ENCODE measurements around the gene AGAP9.
"Not testable (repeated sequence)": the region's sequence is repeated elsewhere in the genome, so short reads cannot be mapped to it uniquely, and the experiment has no call there.

AGAP9 gene

GRCh38 chr10:47484786-47485185 is 38.7 kb downstream of the AGAP9 start:
- not testable (repeated sequence) for H3K36me3 ChIP-seq (ENCODE audit: control insufficient read depth, insufficient read depth, low read length, severe bottlenecking); H3K27me3 ChIP-seq (replicated peaks; ENCODE audit: control insufficient read depth, insufficient read depth, low read length); DNase-seq (ENCODE audit: low read depth); H3K9ac ChIP-seq (ENCODE audit: low read length); H3K9me3 ChIP-seq (ENCODE audit: control insufficient read depth, low read length); H3K4me1 ChIP-seq (ENCODE audit: control insufficient read depth, insufficient read depth, low read length); H3K4me3 ChIP-seq (ENCODE audit: low read length)

GRCh38 chr10:47483923-47484322 is 39.5 kb downstream of the AGAP9 start, which contains the start of gene ANXA8:
Gene ANXA8, minus strand, starts transcription at chr10:47484115. Its CDS starts 182 bp downstream, at chr10:47483933.
- not testable (repeated sequence) for DNase-seq (ENCODE audit: low read depth)

GRCh38 chr10:47482367-47482766 is 41.1 kb downstream of the AGAP9 start:
- not testable (repeated sequence) for H3K9me3 ChIP-seq (ENCODE audit: control insufficient read depth, low read length); H3K4me3 ChIP-seq (ENCODE audit: low read length); H3K27me3 ChIP-seq (replicated peaks; ENCODE audit: control insufficient read depth, insufficient read depth, low read length); H3K4me1 ChIP-seq (ENCODE audit: control insufficient read depth, insufficient read depth, low read length); DNase-seq (ENCODE audit: low read depth); H3K36me3 ChIP-seq (ENCODE audit: control insufficient read depth, insufficient read depth, low read length, severe bottlenecking); H3K9ac ChIP-seq (ENCODE audit: low read length)

More at GRCh38 chr10:47483923-47484322, 39.5 kb downstream of the AGAP9 start, which contains the start of gene ANXA8:
- H3K4me1 ChIP-seq (ENCODE audit: control insufficient read depth, insufficient read depth, low read length); H3K9me3 ChIP-seq (ENCODE audit: control insufficient read depth, low read length); H3K9ac ChIP-seq (ENCODE audit: low read length); H3K4me3 ChIP-seq (ENCODE audit: low read length); H3K36me3 ChIP-seq (ENCODE audit: control insufficient read depth, insufficient read depth, low read length, severe bottlenecking); H3K27me3 ChIP-seq (replicated peaks; ENCODE audit: control insufficient read depth, insufficient read depth, low read length): not testable (repeated sequence)

GRCh38 chr10:47481768-47482181 is 41.7 kb downstream of the AGAP9 start:
- not testable (repeated sequence) for H3K4me3 ChIP-seq (ENCODE audit: low read length); DNase-seq (ENCODE audit: low read depth)

GRCh38 chr10:47481182-47481766 is 42.2 kb downstream of the AGAP9 start:
- H3K9me3 ChIP-seq (ENCODE audit: control insufficient read depth, low read length) = not testable (repeated sequence)
- DNase-seq (ENCODE audit: low read depth) = peak; percentile 5

More at GRCh38 chr10:47481768-47482181, 41.7 kb downstream of the AGAP9 start:
- not testable (repeated sequence) for H3K4me1 ChIP-seq (ENCODE audit: control insufficient read depth, insufficient read depth, low read length); H3K9ac ChIP-seq (ENCODE audit: low read length); H3K36me3 ChIP-seq (ENCODE audit: control insufficient read depth, insufficient read depth, low read length, severe bottlenecking); H3K27me3 ChIP-seq (replicated peaks; ENCODE audit: control insufficient read depth, insufficient read depth, low read length); H3K9me3 ChIP-seq (ENCODE audit: control insufficient read depth, low read length)

GRCh38 chr10:47480133-47480532 is 43.3 kb downstream of the AGAP9 start:
- DNase-seq (ENCODE audit: low read depth); H3K4me3 ChIP-seq (ENCODE audit: low read length); H3K9ac ChIP-seq (ENCODE audit: low read length); H3K27me3 ChIP-seq (replicated peaks; ENCODE audit: control insufficient read depth, insufficient read depth, low read length); H3K36me3 ChIP-seq (ENCODE audit: control insufficient read depth, insufficient read depth, low read length, severe bottlenecking); H3K9me3 ChIP-seq (ENCODE audit: control insufficient read depth, low read length); H3K4me1 ChIP-seq (ENCODE audit: control insufficient read depth, insufficient read depth, low read length): not testable (repeated sequence)

More at GRCh38 chr10:47481182-47481766, 42.2 kb downstream of the AGAP9 start:
- not testable (repeated sequence) for H3K4me1 ChIP-seq (ENCODE audit: control insufficient read depth, insufficient read depth, low read length); H3K4me3 ChIP-seq (ENCODE audit: low read length); H3K9ac ChIP-seq (ENCODE audit: low read length); H3K36me3 ChIP-seq (ENCODE audit: control insufficient read depth, insufficient read depth, low read length, severe bottlenecking); H3K27me3 ChIP-seq (replicated peaks; ENCODE audit: control insufficient read depth, insufficient read depth, low read length)

GRCh38 chr10:47478114-47478513 is 45.3 kb downstream of the AGAP9 start:
- not testable (repeated sequence) for H3K36me3 ChIP-seq (ENCODE audit: control insufficient read depth, insufficient read depth, low read length, severe bottlenecking); H3K27me3 ChIP-seq (replicated peaks; ENCODE audit: control insufficient read depth, insufficient read depth, low read length); H3K4me3 ChIP-seq (ENCODE audit: low read length); H3K9me3 ChIP-seq (ENCODE audit: control insufficient read depth, low read length); H3K9ac ChIP-seq (ENCODE audit: low read length); H3K4me1 ChIP-seq (ENCODE audit: control insufficient read depth, insufficient read depth, low read length); DNase-seq (ENCODE audit: low read depth)

GRCh38 chr10:47477078-47477477 is 46.4 kb downstream of the AGAP9 start:
- H3K4me1 ChIP-seq (ENCODE audit: control insufficient read depth, insufficient read depth, low read length) = not testable (repeated sequence)

GRCh38 chr10:47475101-47475500 is 48.3 kb downstream of the AGAP9 start:
- H3K9ac ChIP-seq (ENCODE audit: low read length); H3K4me3 ChIP-seq (ENCODE audit: low read length); H3K36me3 ChIP-seq (ENCODE audit: control insufficient read depth, insufficient read depth, low read length, severe bottlenecking); DNase-seq (ENCODE audit: low read depth); H3K27me3 ChIP-seq (replicated peaks; ENCODE audit: control insufficient read depth, insufficient read depth, low read length); H3K9me3 ChIP-seq (ENCODE audit: control insufficient read depth, low read length); H3K4me1 ChIP-seq (ENCODE audit: control insufficient read depth, insufficient read depth, low read length): not testable (repeated sequence)

More at GRCh38 chr10:47477078-47477477, 46.4 kb downstream of the AGAP9 start:
- H3K27me3 ChIP-seq (replicated peaks; ENCODE audit: control insufficient read depth, insufficient read depth, low read length); H3K9me3 ChIP-seq (ENCODE audit: control insufficient read depth, low read length); H3K36me3 ChIP-seq (ENCODE audit: control insufficient read depth, insufficient read depth, low read length, severe bottlenecking); H3K9ac ChIP-seq (ENCODE audit: low read length); DNase-seq (ENCODE audit: low read depth); H3K4me3 ChIP-seq (ENCODE audit: low read length): not testable (repeated sequence)

- not testable (repeated sequence) for H3K9me3 ChIP-seq (ENCODE audit: control insufficient read depth, low read length); H3K9ac ChIP-seq (ENCODE audit: low read length); H3K36me3 ChIP-seq (ENCODE audit: control insufficient read depth, insufficient read depth, low read length, severe bottlenecking); H3K4me3 ChIP-seq (ENCODE audit: low read length); H3K4me1 ChIP-seq (ENCODE audit: control insufficient read depth, insufficient read depth, low read length); H3K27me3 ChIP-seq (replicated peaks; ENCODE audit: control insufficient read depth, insufficient read depth, low read length); DNase-seq (ENCODE audit: low read depth)
Measured at GRCh38 chr10:47473516-47473915, 49.9 kb downstream of the AGAP9 start.

GRCh38 chr10:47472647-47473046 is 50.8 kb downstream of the AGAP9 start:
- not testable (repeated sequence) for H3K9ac ChIP-seq (ENCODE audit: low read length); H3K9me3 ChIP-seq (ENCODE audit: control insufficient read depth, low read length); H3K4me3 ChIP-seq (ENCODE audit: low read length); H3K27me3 ChIP-seq (replicated peaks; ENCODE audit: control insufficient read depth, insufficient read depth, low read length); H3K4me1 ChIP-seq (ENCODE audit: control insufficient read depth, insufficient read depth, low read length); DNase-seq (ENCODE audit: low read depth); H3K36me3 ChIP-seq (ENCODE audit: control insufficient read depth, insufficient read depth, low read length, severe bottlenecking)

- H3K9ac ChIP-seq (ENCODE audit: low read length); DNase-seq (ENCODE audit: low read depth); H3K36me3 ChIP-seq (ENCODE audit: control insufficient read depth, insufficient read depth, low read length, severe bottlenecking); H3K4me1 ChIP-seq (ENCODE audit: control insufficient read depth, insufficient read depth, low read length); H3K4me3 ChIP-seq (ENCODE audit: low read length); H3K9me3 ChIP-seq (ENCODE audit: control insufficient read depth, low read length); H3K27me3 ChIP-seq (replicated peaks; ENCODE audit: control insufficient read depth, insufficient read depth, low read length): not testable (repeated sequence)
Measured at GRCh38 chr10:47472072-47472471, 51.4 kb downstream of the AGAP9 start.
